Ovary (tissue), 3 donors: ENCODE results near the gene LGR4.

ENCODE experiments used
- CTCF ChIP-seq, 3 donors: fragments of 450-650 bp in 2 of 3; fragments of 200-600 bp in 1 of 3; IDR thresholded peaks; one replicate each; pipeline versions ENCODE4 v1.5.1 to v1.8.0; 2016 to 2022; ENCODE audit warnings: antibody characterized with exemption in 3 of 3, mild to moderate bottlenecking in 1 of 3
- EP300 ChIP-seq: sonication (generic); formaldehyde crosslinking; IDR thresholded peaks from one replicate; pipeline ENCODE4 v1.6.1; 2017; ENCODE audit warnings: antibody characterized with exemption
- POLR2A ChIP-seq: fragments of 450-650 bp; IDR thresholded peaks from one replicate; pipeline ENCODE4 v1.6.1; 2017; ENCODE audit warnings: antibody characterized with exemption, mild to moderate bottlenecking, moderate library complexity
- donor health status: DM: no; HTN: no; CAD: no.

GRCh38 chr11:27347359-27348339, 124.9 kb downstream of the LGR4 start:
- no peak for TF ChIP-seq CTCF (IDR thresholded peaks at IDR 0.05)
- TF ChIP-seq POLR2A, result no peak
- no peak for TF ChIP-seq EP300
